ENCODE data around the gene MTMR6. TPM values are rescaled to one million over a fixed set of nuclear protein-coding genes. Genes with fewer than 3 reads are reported as not detected.

Gene MTMR6
- polyA plus RNA-seq, 3 donors from 2014 or later, result 10.4 to 18.1 (median 16.2) TPM

GRCh38 chr13:25196971-25197370, 90.3 kb downstream of the MTMR6 start:
- Mint-ChIP-seq H3K27ac (no peak overlapping the region), H3K4me1 (no peaks in the 10 kb centered on the region), H3K9me3 (peaks cover 0 to 2% (median 0%) of the 10 kb centered on the region in 6 donors), H3K36me3 (no peaks in the 10 kb centered on the region), H3K27me3 (ENCODE audit: low read depth in 3 of 3) (peaks cover 0 to 12% (median 0%) of the 10 kb centered on the region in 3 donors), H3K4me3 (no peak overlapping the region)
- no peak for DNase-seq

Other genes with a start within 250 kb of the MTMR6 start
- gene PABPC3, start 191.4 kb downstream of the MTMR6 start, polyA plus RNA-seq, result under 1 TPM in 1 of 3 donors, not detected in 2; 0.09 TPM
- not detected for gene AMER2, start 115.2 kb downstream of the MTMR6 start, polyA plus RNA-seq
- gene NUP58, start 14.1 kb upstream of the MTMR6 start, polyA plus RNA-seq, result 10 to 100 TPM in 2 of 3 donors, 1 to 10 TPM in 1; 3.9 to 18.1 (median 11.5) TPM
- under 1 TPM in 2 of 3 donors, not detected in 1; 0.20 to 0.38 TPM for gene ATP8A2, start 84.5 kb upstream of the MTMR6 start, polyA plus RNA-seq

Data from immature natural killer cell (primary cell).